Stomach (tissue), 4 donors: ENCODE data around the gene DPAGT1.

ENCODE experiments used
- CTCF ChIP-seq, 7 experiments: fragments of 450-650 bp in 4 of 7; fragments of 200-600 bp in 3 of 7; sonication (generic) in 3 of 7; IDR thresholded peaks; one replicate each; pipeline ENCODE4 v1.5.1; 2016 to 2019; ENCODE audit warnings: antibody characterized with exemption in 7 of 7, control low read depth in 2 of 7, mild to moderate bottlenecking in 1 of 7
- EP300 ChIP-seq: sonication (generic); formaldehyde crosslinking; IDR thresholded peaks from one replicate; pipeline ENCODE4 v1.6.1; 2017; ENCODE audit warnings: antibody characterized with exemption
- POLR2AphosphoS5 ChIP-seq, 3 donors: sonication (generic); formaldehyde crosslinking; IDR thresholded peaks; one replicate each; pipeline ENCODE4 v1.6.1; 2016; ENCODE audit warnings: antibody characterized with exemption in 3 of 3

GRCh38 chr11:119118946-119119345, 17.3 kb upstream of the DPAGT1 start:
- TF ChIP-seq CTCF (IDR thresholded peaks at IDR 0.05) (no peak), EP300 (no peak), POLR2AphosphoS5 (IDR thresholded peaks at IDR 0.05) (no peak)
